CD4-positive, alpha-beta T cell treated with Interferon alpha-2 for 1 hour (primary cell): ENCODE measurements around the gene KCNQ5.
A peak's percentile ranks its signal among the peaks of the same experiment; 100 is the strongest.

Source experiments
- DNase-seq, 2 donors: peaks; one replicate each; pipeline ENCODE4 v3.0.0-alpha.2; 2020 to 2022

The KCNQ5 gene

GRCh38 chr6:73078908-73079610 is 457.2 kb downstream of the KCNQ5 start:
- no peak for DNase-seq

- no peak for DNase-seq
Measured at GRCh38 chr6:73079611-73079955, 457.7 kb downstream of the KCNQ5 start.

GRCh38 chr6:73079978-73080377 is 458.1 kb downstream of the KCNQ5 start:
- DNase-seq: no peak

- DNase-seq: no peak
Measured at GRCh38 chr6:73081955-73082354, 460.1 kb downstream of the KCNQ5 start.

- DNase-seq: no peak
Measured at GRCh38 chr6:73083886-73084285, 462.0 kb downstream of the KCNQ5 start.

- no peak for DNase-seq
Measured at GRCh38 chr6:73085443-73085871, 463.6 kb downstream of the KCNQ5 start.

GRCh38 chr6:73086726-73087125 is 464.9 kb downstream of the KCNQ5 start:
- DNase-seq: no peak

GRCh38 chr6:73088138-73088813 is 466.4 kb downstream of the KCNQ5 start:
- DNase-seq: no peak

- DNase-seq: no peak
Measured at GRCh38 chr6:73104921-73105320, 483.1 kb downstream of the KCNQ5 start.

GRCh38 chr6:73107016-73107415 is 485.2 kb downstream of the KCNQ5 start:
- no peak for DNase-seq

GRCh38 chr6:73108949-73109348 is 487.1 kb downstream of the KCNQ5 start:
- DNase-seq: no peak

GRCh38 chr6:73109659-73110058 is 487.8 kb downstream of the KCNQ5 start:
- DNase-seq: no peak

- no peak for DNase-seq
Measured at GRCh38 chr6:73116330-73116729, 494.5 kb downstream of the KCNQ5 start.

- DNase-seq: no peak
Measured at GRCh38 chr6:73121421-73121993, 499.6 kb downstream of the KCNQ5 start.

GRCh38 chr6:73123632-73124329 is 501.9 kb downstream of the KCNQ5 start:
- no peak for DNase-seq

GRCh38 chr6:73129653-73130443 is 508.0 kb downstream of the KCNQ5 start:
- peak; percentile 70 to 78 for DNase-seq

GRCh38 chr6:73131706-73132105 is 509.8 kb downstream of the KCNQ5 start:
- DNase-seq: no peak

- no peak for DNase-seq
Measured at GRCh38 chr6:73134588-73134987, 512.7 kb downstream of the KCNQ5 start.

GRCh38 chr6:73139681-73140383 is 518.0 kb downstream of the KCNQ5 start:
- DNase-seq: no peak

- DNase-seq: no peak
Measured at GRCh38 chr6:73143551-73143950, 521.7 kb downstream of the KCNQ5 start.

GRCh38 chr6:73144516-73144915 is 522.7 kb downstream of the KCNQ5 start:
- DNase-seq: no peak

GRCh38 chr6:73145690-73146089 is 523.8 kb downstream of the KCNQ5 start:
- no peak for DNase-seq
